Activated CD8-positive, alpha-beta memory T cell treated with anti-CD3 and anti-CD28 coated beads for 4 hours (primary cell): ENCODE measurements around the gene PAGR1.
A peak's percentile ranks its signal among the peaks of the same experiment; 100 is the strongest.
"Not testable (repeated sequence)": the region's sequence is repeated elsewhere in the genome, so short reads cannot be mapped to it uniquely, and the experiment has no call there.

Source experiments
- DNase-seq, 2 donors: peaks; one replicate each; pipeline ENCODE4 v3.0.0-alpha.2; 2020; ENCODE audit warnings: low read depth in 2 of 2

PAGR1 gene

GRCh38 chr16:29791845-29792807 is 23.8 kb upstream of the PAGR1 start:
- no peak for DNase-seq

- not testable (repeated sequence) for DNase-seq
These were observed 22.8 kb upstream of the PAGR1 start for GRCh38 chr16:29793153-29793552.

- no peak for DNase-seq
These were observed 21.7 kb upstream of the PAGR1 start for GRCh38 chr16:29794231-29794710.

GRCh38 chr16:29802416-29802935 is 13.5 kb upstream of the PAGR1 start:
- DNase-seq: no peak

GRCh38 chr16:29804020-29804419 is 11.9 kb upstream of the PAGR1 start:
- DNase-seq: no peak

- no peak for DNase-seq
These were observed 11.3 kb upstream of the PAGR1 start for GRCh38 chr16:29804455-29805231.

GRCh38 chr16:29805232-29806098 is 10.5 kb upstream of the PAGR1 start:
- DNase-seq: peak; percentile 93 to 97

- DNase-seq: peak in 1 of 2 donors; percentile 50
These were observed 9.8 kb upstream of the PAGR1 start, which contains the start of gene MAZ for GRCh38 chr16:29806099-29806579. TSS of gene MAZ (plus strand) at chr16:29806529. CDS start at chr16:29806702, 173 bp downstream.

- DNase-seq: no peak
These were observed 9.1 kb upstream of the PAGR1 start for GRCh38 chr16:29806641-29807425.

- peak; percentile 77 to 81 for DNase-seq
These were observed 8.3 kb upstream of the PAGR1 start for GRCh38 chr16:29807426-29808218.

- DNase-seq: no peak
These were observed 7.6 kb upstream of the PAGR1 start for GRCh38 chr16:29808219-29808900.

- DNase-seq: no peak
These were observed 6.8 kb upstream of the PAGR1 start for GRCh38 chr16:29809031-29809747.

- no peak for DNase-seq
These were observed 5.9 kb upstream of the PAGR1 start for GRCh38 chr16:29809850-29810698.

- DNase-seq: no peak
These were observed 5.2 kb upstream of the PAGR1 start for GRCh38 chr16:29810699-29811169.

GRCh38 chr16:29811170-29811895 is 4.6 kb upstream of the PAGR1 start:
- DNase-seq: no peak
